NCI-H2081 treated with DMSO at 0.1 percent for 48 hours (cell line): ENCODE measurements around the gene COG1.

Experiments
- DNase-seq: peaks from one replicate; lab custom pipeline; 2025; lab: John Stamatoyannopoulos, UW

The COG1 gene

DNA sequence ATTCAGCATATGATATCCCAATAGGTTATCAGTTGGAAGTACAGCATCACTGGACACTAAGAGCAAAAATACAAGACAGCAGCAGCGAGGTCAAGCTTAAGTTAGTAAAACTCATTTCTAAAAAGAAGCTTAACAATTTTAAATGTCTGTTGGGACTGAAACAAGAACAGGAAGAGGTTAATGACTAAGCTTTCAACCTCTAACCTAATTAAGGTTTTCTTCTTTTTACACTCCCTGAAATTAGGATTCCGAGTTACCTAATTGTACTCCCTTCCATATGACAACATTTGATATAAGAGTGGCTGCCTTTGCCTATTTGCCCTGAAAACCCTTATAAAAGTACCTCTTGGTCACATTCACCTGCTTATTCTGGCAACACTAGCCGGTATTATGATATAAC lies 34.5 kb downstream of the COG1 start:
- no peak for DNase-seq

DNA sequence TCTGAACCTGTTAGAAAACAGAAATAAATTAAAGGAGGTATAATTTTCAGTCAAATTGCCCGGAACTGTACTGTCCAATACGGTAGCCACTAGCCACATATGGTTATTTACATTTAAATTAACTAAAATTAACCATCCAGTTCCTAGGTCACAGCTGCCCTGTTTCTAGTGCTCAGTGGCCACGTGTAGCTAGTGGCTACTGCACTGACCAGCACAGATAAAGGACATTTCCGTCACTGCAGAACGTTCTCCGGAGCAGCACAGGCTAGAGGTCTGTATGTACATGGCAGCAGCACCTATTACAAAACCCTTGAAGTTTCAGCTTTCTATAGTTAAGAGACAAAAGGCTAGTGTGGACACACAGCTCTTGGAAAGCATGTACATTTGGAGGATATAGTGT lies 35.1 kb downstream of the COG1 start:
- no peak for DNase-seq

DNA sequence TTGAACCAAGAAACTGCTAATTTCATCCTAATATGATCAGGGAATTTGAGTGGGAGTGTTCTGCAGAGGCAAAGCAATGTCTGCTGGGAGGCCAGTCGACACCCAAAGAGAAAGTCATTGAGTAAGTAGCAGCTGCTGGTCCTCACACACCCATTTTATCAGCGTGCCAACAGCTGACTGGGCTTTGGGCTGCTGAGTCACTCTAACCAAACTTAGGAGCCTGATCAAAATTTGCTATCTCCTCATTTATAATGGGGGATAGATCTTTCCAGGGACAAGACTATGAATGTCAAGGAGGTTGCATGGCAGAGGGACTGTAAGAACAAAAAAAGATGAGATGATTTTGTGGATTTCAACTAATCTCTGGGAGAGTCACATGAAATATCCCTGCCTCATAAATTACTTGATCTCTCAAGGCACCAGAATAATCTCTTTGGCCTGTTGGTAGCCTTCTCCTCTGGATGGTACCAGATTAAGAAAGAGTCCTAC lies 35.9 kb downstream of the COG1 start:
- DNase-seq, result no peak

DNA sequence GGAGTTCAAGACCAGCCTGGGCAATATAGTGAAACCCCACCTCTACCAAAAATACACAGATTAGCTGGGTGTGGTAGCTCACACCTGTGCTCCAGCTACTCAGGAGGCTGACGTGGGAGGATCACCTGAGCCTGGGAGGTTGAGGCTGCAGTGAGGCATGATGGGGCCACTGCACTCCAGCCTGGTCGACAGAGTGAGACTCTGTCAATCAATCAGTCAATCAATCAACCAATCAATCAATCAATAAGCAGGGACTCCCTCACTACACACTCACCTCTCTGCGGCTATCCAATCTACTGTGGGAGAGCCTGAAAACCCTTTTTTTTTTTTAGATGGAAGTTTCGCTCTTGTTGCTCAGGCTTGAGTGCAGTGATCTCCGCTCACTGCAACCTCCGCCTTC lies 37.2 kb downstream of the COG1 start:
- no peak for DNase-seq

DNA sequence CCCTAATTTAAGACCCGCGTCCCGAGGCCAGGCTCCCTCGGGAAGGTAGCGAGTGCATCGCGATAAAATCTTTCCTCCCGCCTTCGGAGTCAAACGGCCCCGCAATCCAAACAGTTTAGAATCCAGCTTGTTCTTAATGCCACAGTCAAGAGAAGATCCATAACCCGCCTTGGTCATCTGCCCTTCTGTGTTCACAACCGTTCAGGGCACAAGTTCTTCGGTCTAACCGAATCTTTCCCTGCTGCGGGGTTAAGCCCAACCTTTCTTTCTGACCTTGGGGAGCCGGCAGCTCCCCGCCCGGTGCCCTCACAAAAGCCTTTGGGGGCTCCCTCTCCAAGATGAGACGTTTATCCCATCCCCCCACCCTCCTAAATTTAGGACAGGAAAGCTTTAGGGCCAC lies 38.5 kb downstream of the COG1 start:
- DNase-seq, result no peak

DNA sequence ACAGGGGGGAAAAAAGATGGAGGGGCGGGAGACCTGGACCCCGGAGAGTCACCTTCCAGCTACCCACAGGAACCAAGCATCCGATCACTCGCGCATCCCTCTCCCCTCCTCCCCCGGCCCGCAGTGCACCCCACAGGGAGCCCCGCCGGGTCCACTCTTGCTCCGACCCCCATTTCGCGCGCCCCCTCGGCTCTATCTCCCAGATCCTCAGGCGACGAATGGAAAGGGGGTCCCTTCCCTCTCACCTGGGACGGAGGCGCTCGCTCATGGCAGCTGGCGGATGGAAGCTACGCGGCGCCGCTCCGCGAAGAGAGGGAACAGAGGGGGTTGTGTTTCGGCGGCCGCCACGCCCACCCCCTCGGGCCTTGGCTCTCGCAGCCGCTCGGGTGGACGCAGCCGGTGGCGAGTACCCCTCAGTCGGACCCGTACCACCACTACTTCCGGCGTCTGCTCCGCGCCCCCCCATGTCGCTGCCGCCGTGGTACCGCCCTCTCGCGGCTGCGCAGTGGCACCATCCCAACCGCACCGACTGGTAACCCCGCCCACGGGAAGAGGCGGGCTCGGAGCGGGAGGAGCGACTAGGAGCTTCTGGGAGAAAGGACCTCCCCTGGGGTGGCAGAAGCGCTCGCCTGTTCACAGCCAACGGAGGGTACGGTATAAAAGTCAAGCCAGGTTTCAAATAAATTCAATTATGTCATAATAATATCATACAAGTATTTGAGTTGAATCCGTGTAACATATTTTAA lies 39.2 kb downstream of the COG1 start:
- DNase-seq, result peak; percentile 92

DNA sequence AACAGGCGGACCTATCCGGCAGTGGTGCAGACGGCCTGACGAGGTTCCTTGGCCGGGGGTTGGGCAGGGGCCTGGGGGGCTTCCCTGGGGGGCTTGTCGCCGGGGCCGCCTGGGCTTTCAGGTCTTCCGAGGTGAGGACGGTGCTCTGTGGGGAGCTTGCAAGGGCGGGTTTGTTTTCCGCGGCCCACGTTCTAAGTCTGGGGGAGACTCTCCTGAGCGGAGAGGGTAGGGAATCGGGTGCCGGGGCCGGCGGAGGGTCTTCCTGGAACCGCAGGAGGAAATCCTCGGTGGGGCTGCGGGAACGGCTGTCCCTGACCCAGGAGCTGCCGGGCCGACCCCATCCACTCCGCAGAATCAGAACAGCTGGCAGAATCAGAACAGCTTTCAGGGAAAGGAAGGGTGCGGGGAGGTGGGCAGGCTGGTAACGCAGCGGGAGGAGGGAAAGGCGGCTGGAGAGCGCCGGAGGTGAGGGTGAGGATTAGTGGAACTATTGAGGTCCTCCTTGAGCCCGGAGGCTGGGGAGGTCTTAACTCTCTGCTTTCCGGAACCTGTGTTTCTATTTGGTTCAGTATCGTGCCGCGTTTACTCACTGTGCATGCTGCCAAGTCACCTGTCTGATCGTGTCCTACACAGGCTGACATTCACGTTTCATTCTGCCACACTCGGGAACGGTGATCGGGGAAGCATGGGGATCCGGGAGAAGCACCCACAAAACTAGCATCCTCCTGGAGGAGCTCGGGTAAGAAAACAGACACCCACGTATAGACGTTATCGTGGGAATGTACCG lies 39.9 kb downstream of the COG1 start:
- no peak for DNase-seq

DNA sequence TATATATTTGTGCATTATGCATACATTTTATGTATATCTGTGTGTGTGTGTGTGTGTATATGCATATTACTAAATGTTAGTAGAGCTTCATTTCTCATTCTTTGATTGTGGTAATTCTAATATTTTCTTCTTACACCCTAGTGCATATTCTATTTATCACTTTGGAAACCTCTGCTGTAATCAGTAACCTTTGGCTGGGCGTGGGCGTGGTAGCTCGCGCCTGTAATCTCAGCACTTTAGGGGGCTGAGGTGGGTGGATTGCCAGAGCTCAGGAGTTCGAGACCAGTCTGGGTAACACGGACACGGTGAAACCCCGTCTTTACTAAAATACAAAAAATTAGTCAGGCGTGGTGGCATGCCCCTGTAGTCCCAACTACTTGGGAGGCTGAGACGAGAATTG lies 41.9 kb downstream of the COG1 start:
- DNase-seq, result no peak

DNA sequence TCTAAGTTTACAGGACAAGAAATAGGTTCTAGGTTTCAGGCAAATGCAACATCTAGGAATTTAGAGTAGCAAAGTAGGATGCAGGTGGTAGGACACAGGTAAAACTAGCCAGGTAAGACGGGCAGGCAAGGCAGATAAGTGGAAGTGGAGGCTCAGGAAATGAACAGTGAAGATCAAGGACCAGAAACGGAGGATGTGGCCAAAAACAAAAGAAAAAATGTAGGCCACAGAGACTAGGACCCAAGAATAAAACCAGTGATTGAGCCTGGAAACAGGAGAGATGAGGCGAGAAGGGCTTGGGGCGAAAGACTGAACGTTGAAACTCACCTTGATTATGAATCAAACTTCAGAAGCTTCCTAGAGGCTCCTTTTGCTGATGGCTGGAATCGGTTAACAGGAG lies 44.9 kb downstream of the COG1 start:
- DNase-seq, result no peak

DNA sequence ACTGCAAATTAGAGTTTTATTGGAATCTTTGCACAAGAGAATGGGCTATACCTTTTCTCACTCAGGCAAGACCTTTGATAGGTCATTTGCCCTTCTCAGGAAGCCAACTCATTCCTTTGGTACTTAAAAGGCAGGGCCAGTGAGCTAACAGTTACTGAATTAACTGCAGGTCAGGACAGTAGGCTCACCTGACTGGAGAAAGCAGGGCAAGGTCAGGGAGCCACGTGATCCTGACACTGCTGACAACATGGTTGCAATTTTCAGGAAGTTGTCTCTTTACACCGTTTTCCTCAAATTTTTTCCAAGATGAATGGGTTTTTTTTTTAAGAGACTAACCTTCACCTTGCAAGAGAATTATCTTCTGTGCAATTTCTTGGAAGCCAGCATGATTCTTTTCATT lies 47.7 kb downstream of the COG1 start:
- no peak for DNase-seq

DNA sequence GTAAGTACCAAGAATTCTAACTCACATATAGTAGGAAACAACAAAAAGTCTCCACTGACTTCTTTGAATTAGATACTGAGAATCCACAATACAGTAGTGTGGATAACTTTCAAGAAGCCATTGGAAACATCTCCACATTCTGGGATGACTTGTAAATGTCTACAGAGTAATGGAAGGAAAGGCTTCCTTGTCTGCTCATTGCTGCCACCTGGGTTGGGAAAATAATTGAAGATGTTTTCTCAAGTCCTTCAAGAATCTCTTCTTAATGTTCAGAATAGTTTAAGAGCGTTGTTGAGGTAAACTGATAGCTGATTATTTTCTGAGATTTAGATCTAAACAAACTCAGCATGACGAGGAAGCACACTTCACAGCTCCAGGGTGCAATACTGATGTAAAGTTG lies 54.9 kb downstream of the COG1 start:
- DNase-seq, result no peak

DNA sequence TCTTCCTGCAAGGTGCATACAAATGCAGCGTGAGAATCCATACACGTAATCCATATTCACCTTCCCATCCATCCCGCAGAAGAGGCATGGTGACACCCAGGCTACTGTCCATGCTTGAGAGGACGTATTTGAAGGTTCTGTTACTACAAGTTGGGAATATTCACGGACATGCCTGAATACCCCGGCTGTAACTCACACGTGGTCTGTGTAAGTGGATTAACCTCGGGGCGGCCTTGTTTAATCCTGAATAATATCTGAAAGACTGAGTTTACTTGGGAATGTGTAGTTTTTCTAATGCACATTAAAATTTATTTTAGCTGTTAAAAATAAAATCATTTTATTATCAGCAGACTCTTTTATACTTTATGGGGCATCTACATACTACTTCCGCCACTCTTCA lies 55.7 kb downstream of the COG1 start:
- no peak for DNase-seq

DNA sequence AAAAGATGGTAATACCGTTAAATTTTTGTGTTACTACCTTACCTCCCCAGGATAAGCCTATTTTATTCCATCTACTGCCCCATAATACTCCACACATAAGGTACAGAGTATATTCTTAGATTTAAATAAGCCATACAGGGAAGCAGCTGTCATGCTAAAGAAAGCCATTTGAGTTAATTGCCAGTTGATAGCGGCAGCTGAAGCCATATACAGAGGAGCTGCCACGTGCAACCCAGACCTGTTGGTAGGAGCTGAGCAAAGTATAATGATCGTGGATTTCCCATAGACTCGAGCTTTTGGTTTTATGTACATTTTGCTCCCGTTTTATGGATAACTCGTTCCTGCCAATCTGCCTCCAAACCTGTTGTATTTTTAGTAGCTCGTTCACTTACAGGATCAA lies 56.8 kb downstream of the COG1 start:
- DNase-seq, result peak; percentile 70

DNA sequence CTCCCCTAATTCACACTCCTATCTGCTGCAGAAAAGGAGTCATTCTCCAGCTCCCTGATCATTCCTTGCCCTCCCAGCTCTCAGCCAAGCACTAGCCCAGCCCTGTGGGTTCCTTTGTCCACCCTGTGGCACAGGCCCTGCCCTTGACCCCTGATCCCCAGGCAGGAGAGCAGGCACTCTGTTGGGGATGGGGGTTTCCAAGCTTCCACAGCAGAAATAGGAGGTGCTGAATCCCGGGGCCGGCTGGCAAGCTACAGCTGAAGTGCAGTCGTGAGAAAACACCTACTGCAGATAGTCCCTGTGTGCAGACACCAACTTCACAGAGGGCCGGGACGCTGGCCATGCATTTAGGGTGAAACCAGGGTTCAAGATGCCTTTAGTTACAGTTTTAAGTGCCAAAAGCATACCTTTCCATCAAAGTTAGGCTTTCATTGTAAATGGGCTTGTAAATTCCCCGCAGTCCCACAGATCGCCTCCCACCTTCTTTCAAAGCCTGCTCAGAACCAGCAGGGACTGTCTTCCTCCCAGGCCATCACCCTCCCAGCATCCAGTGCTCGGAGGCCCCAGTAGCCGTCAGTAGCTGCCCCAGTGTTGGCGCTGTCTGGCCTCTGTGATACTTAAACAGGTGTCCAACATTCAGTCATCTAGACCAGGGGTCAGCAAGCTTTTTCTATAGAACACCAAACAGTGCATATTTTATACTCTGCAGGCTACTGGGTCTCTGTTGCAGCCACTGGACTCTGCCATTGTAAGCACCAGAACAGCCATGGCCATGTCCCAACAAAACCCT lies 58.2 kb downstream of the COG1 start:
- DNase-seq, result no peak

DNA sequence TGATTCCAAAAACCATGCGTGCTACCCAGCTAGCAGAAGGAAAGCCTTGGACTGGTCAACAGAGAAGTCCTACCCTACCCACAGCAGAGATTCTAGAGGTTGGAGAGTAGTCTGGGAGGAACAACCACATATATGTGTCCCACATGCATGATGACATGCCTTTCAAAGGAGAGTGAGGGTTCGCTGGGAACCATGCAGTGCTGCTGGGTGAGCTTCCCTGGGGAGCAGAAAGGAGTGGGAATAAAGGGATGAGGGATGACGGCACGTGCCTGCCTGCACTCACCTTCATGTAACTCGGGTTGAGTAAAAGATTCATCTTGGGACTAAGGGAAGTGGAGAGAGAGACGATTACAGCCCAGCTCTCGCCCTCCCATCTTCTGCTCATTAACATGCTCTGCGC lies 59.0 kb downstream of the COG1 start:
- DNase-seq, result no peak

DNA sequence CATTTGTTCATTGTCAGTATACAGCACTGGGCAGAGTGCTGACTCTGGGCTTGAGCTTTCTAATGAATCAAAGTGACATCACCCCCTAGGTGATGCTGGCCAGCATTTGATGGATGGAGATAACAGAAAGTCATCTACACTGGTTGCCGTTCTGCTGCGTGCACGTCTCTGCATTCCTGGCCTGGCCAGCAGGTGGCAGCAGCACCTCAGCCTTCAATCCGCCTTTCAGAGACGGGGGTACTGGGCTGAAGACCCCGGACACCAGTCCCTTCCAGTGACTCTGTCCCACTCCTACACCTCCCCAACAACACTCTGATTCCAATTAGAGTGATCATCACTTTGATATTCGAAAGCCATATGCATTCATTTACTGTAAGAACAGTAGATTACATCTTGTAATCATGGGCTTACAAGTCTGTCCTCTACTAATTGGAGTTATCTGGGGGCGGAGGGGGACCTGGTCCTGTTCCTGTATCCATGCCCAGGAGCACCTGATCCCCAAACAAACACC lies 62.9 kb downstream of the COG1 start:
- no peak for DNase-seq

DNA sequence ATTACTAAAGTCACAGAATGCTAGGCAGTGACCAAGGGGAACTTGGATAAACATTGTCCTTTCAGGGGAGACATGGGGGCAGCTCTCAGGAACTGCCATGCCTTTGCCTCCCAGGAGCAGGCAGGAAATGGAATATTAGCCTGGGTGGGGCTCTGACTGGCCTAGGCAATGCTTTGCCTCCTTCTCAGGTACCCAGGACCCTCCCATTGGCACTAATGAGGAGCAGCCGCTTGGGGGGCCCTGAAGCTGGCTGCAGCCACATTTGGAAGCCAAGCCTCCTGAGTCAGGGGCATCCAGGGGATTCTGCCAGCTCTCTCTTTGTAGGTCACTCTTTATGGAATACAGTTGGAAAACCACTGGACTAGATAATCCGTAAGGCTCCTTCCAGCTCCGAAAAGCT lies 63.4 kb downstream of the COG1 start:
- no peak for DNase-seq

DNA sequence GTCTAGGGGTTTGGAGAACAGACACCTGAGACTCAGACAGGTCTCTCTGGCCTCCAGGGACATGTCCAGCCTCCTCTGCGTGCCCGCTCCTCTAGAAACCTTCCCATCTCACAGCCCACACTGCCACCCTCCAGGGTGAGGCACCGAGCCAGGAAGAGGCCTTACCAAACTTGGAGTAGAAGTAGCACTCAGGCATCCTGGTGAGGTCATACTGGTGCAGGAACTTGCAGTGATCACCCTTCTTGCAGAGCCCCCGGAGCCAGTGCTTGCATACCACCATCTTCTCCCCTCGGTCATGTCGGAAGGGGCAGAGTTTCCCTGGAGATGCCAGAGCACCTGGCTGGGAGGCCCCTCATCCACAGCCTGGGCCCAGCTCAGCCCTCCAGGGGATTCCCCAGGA lies 64.7 kb downstream of the COG1 start:
- DNase-seq, result no peak
